Muscle layer of colon (tissue), 2 donors: Measurements from ENCODE around the gene TRAF3IP1.
"Not testable (repeated sequence)": the region's sequence is repeated elsewhere in the genome, so short reads cannot be mapped to it uniquely, and the experiment has no call there.

Experiments
- H3K27ac ChIP-seq: one replicate; pipeline ENCODE4 v1.7.0; 2013; ENCODE audit warnings: low read depth, mild to moderate bottlenecking, low read length, moderate library complexity
- H3K27me3 ChIP-seq, 2 donors: one replicate each; pipeline ENCODE4 v1.7.0; 2013; ENCODE audit warnings: low read length in 2 of 2, mild to moderate bottlenecking in 2 of 2; ENCODE audit not compliant: insufficient read depth in 2 of 2, control insufficient read depth in 1 of 2
- H3K36me3 ChIP-seq: one replicate; pipeline ENCODE4 v1.7.0; 2013; ENCODE audit warnings: mild to moderate bottlenecking, low read length; ENCODE audit not compliant: insufficient read depth
- H3K4me1 ChIP-seq: one replicate; pipeline ENCODE4 v1.7.0; 2013; ENCODE audit warnings: mild to moderate bottlenecking, low read length; ENCODE audit not compliant: insufficient read depth
- H3K4me3 ChIP-seq, 2 donors: one replicate each; pipeline ENCODE4 v1.7.0; 2013; ENCODE audit warnings: low read length in 2 of 2, low read depth in 1 of 2, mild to moderate bottlenecking in 1 of 2, moderate library complexity in 1 of 2
- H3K9ac ChIP-seq: one replicate; pipeline ENCODE4 v1.7.0; 2013; ENCODE audit warnings: low read length
- H3K9me3 ChIP-seq: one replicate; pipeline ENCODE4 v1.7.0; 2013; ENCODE audit warnings: mild to moderate bottlenecking, low read length
- donor health status: abdominal sarcoma.
- donor health status: Adenocarcinoma of cecum.

Gene TRAF3IP1

DNA sequence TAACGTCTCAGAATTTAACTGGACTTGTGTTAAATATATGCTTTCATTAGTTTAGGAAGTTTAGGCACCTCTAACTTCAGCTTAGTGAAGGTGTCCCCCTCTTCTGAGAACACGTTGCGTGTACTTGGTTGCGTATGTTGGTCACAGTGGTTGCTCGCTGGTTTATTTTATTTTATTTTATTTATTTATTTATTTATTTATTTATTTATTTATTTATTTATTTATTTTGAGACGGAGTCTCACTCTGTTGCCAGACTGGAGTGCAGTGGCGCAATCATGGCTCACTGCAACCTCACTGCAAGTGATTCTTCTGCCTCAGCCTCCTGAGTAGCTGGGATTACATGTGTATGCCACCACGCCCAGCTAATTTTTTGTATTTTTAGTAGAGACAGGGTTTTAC lies 15.3 kb downstream of the TRAF3IP1 start:
- H3K9me3 ChIP-seq, H3K4me3 ChIP-seq, H3K4me1 ChIP-seq, H3K27ac ChIP-seq, H3K27me3 ChIP-seq, H3K9ac ChIP-seq: not testable (repeated sequence)
- H3K36me3 ChIP-seq, result peaks cover 12% of the 10 kb centered on the region

GRCh38 chr2:238336151-238336550 lies 15.8 kb downstream of the TRAF3IP1 start:
- no peaks in the 10 kb centered on the region for H3K9me3 ChIP-seq
- no peak overlapping the region for H3K4me3 ChIP-seq
- peaks cover 4% of the 10 kb centered on the region for H3K4me1 ChIP-seq
- H3K27ac ChIP-seq, result no peak overlapping the region
- no peaks in the 10 kb centered on the region for H3K27me3 ChIP-seq
- peaks cover 10% of the 10 kb centered on the region for H3K36me3 ChIP-seq
- H3K9ac ChIP-seq, result no peak overlapping the region

DNA sequence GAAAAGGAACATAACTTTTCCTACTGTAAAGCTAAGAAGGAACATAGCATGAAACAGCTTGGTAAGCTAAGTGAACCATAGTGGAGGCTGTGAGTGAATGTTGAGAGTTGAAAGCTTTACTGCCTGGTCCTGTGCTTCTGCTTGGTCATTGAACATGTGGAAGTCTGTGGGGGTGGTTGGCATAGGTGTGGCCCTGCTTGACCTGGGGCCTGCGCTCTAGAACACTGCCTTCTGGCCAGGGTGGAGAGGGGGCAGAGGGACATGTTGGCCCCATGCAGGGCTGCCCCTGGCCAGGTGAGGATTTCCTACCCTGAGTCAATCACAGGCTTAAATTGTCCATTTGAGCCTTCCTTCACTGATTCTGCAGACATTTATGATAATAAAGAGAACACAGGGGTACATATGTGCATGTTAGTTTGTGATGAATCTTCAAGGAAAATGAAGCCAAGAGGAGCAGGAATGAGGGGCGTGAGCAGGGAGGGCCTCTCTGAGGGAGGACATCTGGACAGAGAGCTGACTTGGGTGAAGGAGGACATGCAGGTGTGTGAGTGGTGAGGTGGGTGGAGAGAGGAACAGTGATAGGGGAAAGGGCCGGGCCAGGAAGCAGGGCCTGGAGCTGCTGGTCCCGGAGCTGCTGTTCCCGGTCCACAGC lies 16.6 kb downstream of the TRAF3IP1 start:
- Histone ChIP-seq H3K27me3 (no peaks in the 10 kb centered on the region), H3K4me3 (no peak overlapping the region), H3K9me3 (no peaks in the 10 kb centered on the region), H3K4me1 (peaks cover 4% of the 10 kb centered on the region), H3K36me3 (peaks cover 10% of the 10 kb centered on the region), H3K27ac (no peak overlapping the region), H3K9ac (no peak overlapping the region)

GRCh38 chr2:238337846-238338245 lies 17.5 kb downstream of the TRAF3IP1 start:
- no peaks in the 10 kb centered on the region for H3K27me3 ChIP-seq
- H3K4me3 ChIP-seq, result no peak overlapping the region
- peaks cover 4% of the 10 kb centered on the region for H3K4me1 ChIP-seq
- no peaks in the 10 kb centered on the region for H3K9me3 ChIP-seq
- no peak overlapping the region for H3K27ac ChIP-seq
- peaks cover 10% of the 10 kb centered on the region for H3K36me3 ChIP-seq
- no peak overlapping the region for H3K9ac ChIP-seq

- H3K4me1 ChIP-seq, result peaks cover 4% of the 10 kb centered on the region
- no peak overlapping the region for H3K9ac ChIP-seq
- H3K9me3 ChIP-seq, result no peaks in the 10 kb centered on the region
- no peaks in the 10 kb centered on the region for H3K27me3 ChIP-seq
- H3K27ac ChIP-seq, result no peak overlapping the region
- peaks cover 10% of the 10 kb centered on the region for H3K36me3 ChIP-seq
- no peak overlapping the region for H3K4me3 ChIP-seq
These were observed 18.5 kb downstream of the TRAF3IP1 start for GRCh38 chr2:238338710-238339394.

GRCh38 chr2:238339395-238339780 lies 19.1 kb downstream of the TRAF3IP1 start:
- no peaks in the 10 kb centered on the region for H3K9me3 ChIP-seq
- no peaks in the 10 kb centered on the region for H3K27me3 ChIP-seq
- H3K4me3 ChIP-seq, result no peak overlapping the region
- peaks cover 4% of the 10 kb centered on the region for H3K4me1 ChIP-seq
- no peak overlapping the region for H3K9ac ChIP-seq
- H3K36me3 ChIP-seq, result peaks cover 5% of the 10 kb centered on the region
- no peak overlapping the region for H3K27ac ChIP-seq

GRCh38 chr2:238339814-238340213 lies 19.5 kb downstream of the TRAF3IP1 start:
- Histone ChIP-seq H3K36me3 (peaks cover under 1% of the 10 kb centered on the region), H3K27me3 (no peaks in the 10 kb centered on the region), H3K9me3 (no peaks in the 10 kb centered on the region), H3K27ac (no peak overlapping the region), H3K9ac (no peak overlapping the region), H3K4me1 (peaks cover 4% of the 10 kb centered on the region), H3K4me3 (no peak overlapping the region)

DNA sequence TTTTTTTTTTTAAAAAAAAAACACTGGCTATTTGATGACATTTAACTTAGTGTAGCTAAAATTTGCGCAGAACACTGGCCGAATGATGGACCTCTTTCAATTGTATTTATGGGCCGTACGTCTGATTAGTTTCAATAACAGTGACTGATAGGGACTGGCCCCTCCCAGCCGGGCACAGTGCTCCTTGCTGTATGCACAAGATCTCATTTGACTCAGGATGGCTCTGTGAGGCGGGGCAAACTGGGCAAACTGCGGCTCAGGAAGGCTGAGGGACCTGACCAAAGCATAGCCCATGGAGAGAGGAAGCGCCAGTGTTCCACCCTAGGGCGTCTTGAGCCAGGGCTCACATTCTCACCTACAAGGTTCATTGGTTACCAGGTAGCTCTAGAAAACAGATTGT lies 21.2 kb downstream of the TRAF3IP1 start:
- Histone ChIP-seq H3K4me3 (no peak overlapping the region), H3K9ac (no peak overlapping the region), H3K27me3 (no peaks in the 10 kb centered on the region), H3K9me3 (no peaks in the 10 kb centered on the region), H3K27ac (no peak overlapping the region), H3K36me3 (no peaks in the 10 kb centered on the region), H3K4me1 (no peaks in the 10 kb centered on the region)

- Histone ChIP-seq H3K4me3 (no peak overlapping the region), H3K9ac (no peak overlapping the region), H3K36me3 (peaks cover 7% of the 10 kb centered on the region), H3K27me3 (no peaks in the 10 kb centered on the region), H3K27ac (no peak overlapping the region), H3K9me3 (no peaks in the 10 kb centered on the region), H3K4me1 (no peaks in the 10 kb centered on the region)
These were observed 23.7 kb downstream of the TRAF3IP1 start for GRCh38 chr2:238344035-238344434.

GRCh38 chr2:238344517-238344916 lies 24.2 kb downstream of the TRAF3IP1 start:
- no peak overlapping the region for H3K4me3 ChIP-seq
- H3K27ac ChIP-seq, result no peak overlapping the region
- H3K9me3 ChIP-seq, result no peaks in the 10 kb centered on the region
- no peak overlapping the region for H3K9ac ChIP-seq
- H3K27me3 ChIP-seq, result no peaks in the 10 kb centered on the region
- peaks cover 12% of the 10 kb centered on the region for H3K36me3 ChIP-seq
- H3K4me1 ChIP-seq, result no peaks in the 10 kb centered on the region

DNA sequence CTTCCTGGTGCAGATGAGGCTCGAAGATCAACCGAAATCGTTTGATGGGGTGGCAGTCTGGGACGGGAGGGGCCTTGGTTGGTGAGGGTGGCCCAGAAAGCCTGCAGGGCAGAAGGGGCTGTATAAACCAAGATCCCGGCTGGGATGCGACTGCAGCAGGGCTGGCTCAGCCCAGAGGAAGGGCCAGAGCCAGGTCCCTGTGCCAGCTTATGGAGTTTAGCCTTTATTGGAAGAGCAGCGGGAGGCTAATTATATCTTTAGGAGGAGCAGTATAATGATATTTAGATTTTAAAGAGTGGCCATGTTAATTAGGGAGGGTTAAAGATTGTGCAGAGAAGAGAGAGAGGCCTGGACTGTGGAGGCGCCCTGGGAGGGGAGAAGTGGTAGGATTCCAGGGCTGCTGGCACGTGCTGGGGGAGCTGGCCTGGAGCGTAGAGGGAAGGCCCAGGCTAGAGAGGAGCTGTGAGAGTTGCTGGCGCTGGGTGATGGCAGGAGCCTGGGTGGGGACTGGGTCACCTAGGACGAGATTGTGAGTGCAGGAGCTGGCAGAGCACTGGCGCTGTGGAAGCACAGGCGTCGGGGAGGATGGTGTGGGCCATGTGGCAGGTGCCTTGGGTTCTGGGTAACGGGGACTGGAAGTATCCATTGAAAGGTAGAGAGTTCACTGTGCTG lies 25.1 kb downstream of the TRAF3IP1 start:
- no peaks in the 10 kb centered on the region for H3K9me3 ChIP-seq
- H3K27ac ChIP-seq, result no peak overlapping the region
- no peaks in the 10 kb centered on the region for H3K4me1 ChIP-seq
- no peak overlapping the region for H3K4me3 ChIP-seq
- H3K9ac ChIP-seq, result no peak overlapping the region
- peaks cover 20% of the 10 kb centered on the region for H3K36me3 ChIP-seq
- H3K27me3 ChIP-seq, result no peaks in the 10 kb centered on the region
